Measurements from ENCODE around the gene PCOLCE2.
A peak's percentile ranks its signal among the peaks of the same experiment; 100 is the strongest.

The PCOLCE2 gene

DNA sequence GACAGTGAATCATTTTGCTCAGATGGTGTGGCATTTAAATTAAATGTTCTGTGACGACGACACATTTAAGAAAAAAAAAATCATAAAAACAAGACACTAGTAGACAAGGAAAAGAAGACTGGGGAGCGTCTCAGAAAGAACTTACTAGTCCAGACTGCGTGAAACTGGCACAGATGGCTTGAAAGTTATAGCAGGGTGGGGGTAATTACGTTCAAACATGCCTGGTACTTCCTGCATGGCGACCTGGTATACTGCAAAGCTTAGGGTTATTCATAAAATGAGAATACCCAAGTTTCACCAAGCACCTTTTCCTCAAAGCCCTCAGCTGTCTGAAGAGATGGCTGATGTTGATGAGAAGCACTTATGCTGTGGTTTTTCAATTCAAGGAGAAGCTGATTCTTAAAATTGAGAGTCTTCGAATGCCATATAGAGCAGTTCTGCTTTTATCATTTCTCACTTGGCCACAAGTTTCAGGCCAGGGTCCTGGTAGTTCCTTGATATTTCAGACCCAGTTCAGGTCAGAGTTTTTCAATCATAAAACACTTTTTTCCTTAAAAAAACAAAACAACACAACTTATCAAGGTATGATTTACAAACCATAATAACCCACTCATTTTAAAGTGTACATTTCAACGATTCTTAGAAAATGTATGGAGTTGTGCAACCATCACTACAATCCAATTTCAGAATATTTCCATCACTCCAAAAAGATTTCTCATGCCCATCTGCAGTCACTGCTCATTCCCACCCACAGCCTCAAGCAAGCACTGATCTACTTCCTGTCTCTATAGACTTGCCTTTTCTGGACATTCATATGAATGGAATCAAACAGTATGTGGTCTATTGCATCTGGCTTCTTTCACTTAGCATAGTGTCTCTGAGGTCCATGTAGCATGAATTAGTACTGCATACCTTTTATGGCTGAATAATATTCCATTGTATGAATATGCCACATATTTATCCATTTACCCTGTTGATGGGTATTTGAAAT is 24.7 kb downstream of the PCOLCE2 start:
- no peak for DNase-seq
- TF ChIP-seq GATA1 (IDR thresholded peaks at IDR 0.05; ENCODE audit: low read depth, low read length) (no peak), POLR2A (IDR thresholded peaks at IDR 0.05; ENCODE audit: low read length) (no peak)

DNA sequence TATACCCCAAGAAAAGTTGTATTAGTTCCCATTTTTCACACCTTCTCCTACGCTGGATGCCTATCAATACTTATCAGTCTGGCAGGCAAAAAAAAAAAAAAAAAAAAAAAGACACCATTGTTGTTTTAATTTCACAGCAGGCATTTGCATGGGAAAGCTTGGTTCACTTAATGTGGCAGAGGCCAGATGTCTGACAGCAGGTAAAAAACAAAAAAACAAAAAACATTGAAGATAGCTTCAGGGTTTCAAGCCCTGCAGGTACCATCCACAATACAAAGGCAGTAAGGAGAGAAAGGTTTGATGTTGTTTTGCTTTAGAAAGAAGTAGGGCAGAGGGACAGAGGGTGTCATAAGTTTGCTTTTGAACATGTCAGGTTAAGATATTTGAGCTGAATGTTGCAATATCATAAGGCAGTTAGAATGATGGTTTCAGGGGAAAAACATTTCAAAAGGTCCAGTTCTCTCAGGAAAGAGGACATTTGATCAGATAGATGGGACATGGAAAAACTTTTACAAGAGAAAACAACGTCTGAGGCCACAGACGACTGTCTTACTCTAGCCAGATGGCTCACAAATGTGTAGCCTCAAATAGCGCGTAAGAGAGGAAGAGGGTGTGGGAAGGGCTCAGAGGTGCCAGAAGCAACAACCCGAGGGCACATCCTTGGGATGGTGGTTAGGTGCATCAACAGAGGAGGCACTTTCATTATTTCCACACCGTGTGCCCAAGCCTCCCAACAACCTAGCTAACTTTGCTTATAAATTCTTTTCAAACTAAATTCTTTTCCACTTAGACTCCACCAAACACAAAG is 25.7 kb downstream of the PCOLCE2 start:
- TF ChIP-seq POLR2A (IDR thresholded peaks at IDR 0.05; ENCODE audit: low read length) (no peak), GATA1 (IDR thresholded peaks at IDR 0.05; ENCODE audit: low read depth, low read length) (no peak)
- no peak for DNase-seq

DNA sequence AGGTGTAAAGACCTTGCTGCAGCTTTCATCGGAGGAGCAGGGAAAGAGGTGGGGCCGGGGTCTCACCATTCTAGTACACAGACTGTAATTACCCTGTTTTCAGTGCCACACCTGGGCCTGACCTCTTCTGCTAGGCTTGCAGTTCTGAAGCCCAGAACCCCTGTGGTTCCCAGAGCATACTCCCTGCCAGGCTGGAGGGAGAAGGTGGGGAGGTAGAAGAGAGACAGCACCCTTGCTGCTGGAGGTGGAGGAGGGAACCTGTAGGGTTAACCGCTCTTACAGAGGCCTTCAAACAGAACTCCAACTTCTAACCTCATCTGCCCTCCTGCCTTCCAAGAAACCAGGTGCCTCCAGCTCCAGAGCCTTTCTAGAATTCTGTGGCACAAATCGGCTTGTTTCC is 27.0 kb downstream of the PCOLCE2 start:
- no peak for TF ChIP-seq POLR2A (IDR thresholded peaks at IDR 0.05; ENCODE audit: low read length)
- no peak for TF ChIP-seq GATA1 (IDR thresholded peaks at IDR 0.05; ENCODE audit: low read depth, low read length)
- DNase-seq = no peak

DNA sequence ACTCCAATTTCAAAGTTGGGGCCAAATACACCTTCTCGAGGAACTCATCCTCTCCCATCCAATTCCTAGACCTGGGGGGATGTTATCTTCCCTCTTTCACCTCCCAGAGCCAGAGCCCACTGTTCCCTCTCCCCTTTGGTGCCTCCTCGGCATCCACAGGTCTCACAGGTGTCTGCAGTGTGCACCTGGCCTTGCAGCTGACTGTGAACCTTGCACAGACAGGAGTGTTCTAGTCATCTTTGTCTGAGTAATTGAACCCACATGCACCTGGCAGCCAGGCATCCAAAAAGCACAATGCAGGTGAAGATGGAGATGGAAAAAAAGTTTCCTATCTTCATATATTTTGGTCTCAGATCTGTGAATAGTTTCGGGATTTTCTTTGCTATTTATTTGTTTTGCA is 30.8 kb downstream of the PCOLCE2 start:
- DNase-seq = no peak
- no peak for TF ChIP-seq POLR2A (IDR thresholded peaks at IDR 0.05; ENCODE audit: low read length)

DNA sequence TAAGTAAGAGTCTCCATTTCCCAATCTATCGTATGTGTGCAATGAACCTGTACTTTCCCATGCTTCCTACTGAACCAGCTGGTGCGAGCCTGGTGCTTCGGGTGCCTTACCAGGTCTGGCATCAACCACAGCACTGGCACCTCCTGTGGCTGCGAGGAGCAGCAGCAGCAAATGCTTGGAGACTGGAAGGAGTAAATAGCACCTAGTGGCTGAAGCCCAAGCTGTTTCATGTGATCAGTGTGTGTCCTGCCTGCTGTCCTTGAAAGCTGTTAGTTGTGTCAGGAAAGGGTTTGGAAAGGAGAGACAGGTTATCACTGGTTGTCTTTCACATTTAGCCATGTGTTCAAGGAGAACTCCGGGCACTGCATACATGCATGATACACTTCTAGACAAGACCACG is 31.8 kb downstream of the PCOLCE2 start:
- DNase-seq = peak; percentile 7 to 24
- TF ChIP-seq GATA1 (IDR thresholded peaks at IDR 0.05; ENCODE audit: low read depth, low read length) (no peak), POLR2A (IDR thresholded peaks at IDR 0.05; ENCODE audit: low read length) (no peak)

DNA sequence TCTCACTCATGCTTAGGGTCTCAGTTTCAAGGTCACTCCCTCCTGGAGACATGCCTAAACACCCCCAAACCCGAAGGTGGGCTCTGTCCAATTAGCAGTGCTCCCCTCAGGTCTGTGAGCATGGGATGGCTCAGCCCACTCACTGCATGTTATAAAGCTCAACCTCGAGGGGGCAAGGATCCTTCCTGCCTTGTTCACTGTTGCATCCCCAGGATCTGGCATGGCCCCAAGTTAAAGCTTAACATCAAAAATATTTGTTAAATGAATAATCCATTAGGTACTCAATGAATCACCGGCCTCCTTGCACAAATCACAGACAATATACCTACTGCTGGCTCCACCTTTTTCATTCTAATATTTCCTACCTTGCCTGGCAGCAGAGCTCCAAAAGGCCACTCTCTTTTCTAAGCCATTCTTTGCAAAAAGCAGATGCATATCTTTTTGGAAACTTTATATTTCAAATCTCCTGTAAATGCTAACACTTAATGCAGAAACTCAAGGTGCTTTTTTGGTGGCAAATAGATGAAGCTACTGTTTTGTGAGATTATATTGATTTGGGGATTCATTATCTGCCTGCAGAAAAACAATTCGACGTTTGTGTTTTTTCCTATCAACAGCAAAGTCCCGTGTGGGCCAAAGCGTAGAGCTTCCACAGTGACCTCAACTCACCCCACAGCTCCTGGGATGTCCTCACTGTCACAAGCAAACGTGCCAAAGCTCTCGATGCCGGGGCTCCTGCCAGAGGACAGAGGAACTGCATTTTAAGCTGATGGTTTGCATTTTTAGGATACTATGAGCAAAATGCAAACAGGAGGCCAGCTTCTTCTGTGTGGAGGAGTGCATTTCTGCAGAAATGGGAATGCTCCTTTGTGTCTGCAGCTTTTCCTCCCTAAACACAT is 35.4 kb downstream of the PCOLCE2 start:
- TF ChIP-seq GATA1 (IDR thresholded peaks at IDR 0.05; ENCODE audit: low read depth, low read length) = no peak
- no peak for TF ChIP-seq POLR2A (IDR thresholded peaks at IDR 0.05; ENCODE audit: low read length)
- no peak for DNase-seq

DNA sequence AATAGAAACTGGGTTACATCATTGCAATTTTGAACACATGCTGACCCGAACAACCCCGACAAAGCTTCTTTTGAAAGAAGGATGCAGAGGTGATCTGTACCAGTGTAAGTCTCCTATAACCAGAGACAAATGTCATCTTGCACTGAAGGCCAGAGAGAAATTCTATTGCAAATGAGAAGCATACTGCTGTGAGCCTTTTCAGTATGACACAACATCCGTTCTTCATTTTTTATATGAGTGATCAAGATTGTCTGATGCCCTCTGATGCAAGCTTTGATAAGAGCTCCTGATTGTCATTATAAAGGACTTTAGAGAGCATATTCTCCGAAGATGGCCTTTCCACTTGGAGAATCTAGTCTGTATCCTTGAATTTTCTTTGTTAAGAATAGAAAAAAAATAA is 36.9 kb downstream of the PCOLCE2 start:
- TF ChIP-seq GATA1 (IDR thresholded peaks at IDR 0.05; ENCODE audit: low read depth, low read length) (no peak), POLR2A (IDR thresholded peaks at IDR 0.05; ENCODE audit: low read length) (no peak)
- no peak for DNase-seq

DNA sequence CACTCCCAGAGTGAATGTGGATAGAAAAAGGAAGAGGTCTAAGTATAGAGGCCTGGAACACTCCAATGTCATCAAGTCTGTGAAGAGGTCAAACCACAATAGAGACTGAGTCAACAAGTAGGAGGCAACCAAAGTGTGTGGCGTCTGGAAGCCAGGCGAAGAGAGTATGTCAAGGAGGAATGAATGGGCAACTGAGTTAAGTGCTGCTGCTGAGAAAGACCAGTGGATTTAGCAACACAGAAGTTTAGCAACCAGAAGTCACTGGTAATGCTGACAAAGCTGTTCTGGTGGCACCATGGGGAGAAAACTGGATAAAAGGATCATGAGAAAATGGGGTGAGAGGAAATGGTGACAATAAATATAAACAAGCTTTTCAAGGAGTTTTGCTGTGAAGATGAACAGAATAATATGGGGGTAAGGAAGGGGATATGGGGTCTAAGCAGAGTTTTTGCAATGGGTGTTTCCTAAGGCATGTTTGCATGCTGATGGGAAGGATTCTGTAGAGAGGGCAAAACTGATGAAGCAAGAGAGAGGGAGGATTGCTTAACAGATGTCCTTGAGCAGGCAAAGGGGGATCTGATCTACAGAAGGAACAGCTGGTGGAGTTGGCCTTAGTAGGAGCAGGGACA is 38.4 kb downstream of the PCOLCE2 start:
- DNase-seq = peak in 1 of 2 experiments; percentile 19
- no peak for TF ChIP-seq GATA1 (IDR thresholded peaks at IDR 0.05; ENCODE audit: low read depth, low read length)
- TF ChIP-seq POLR2A (IDR thresholded peaks at IDR 0.05; ENCODE audit: low read length) = no peak

DNA sequence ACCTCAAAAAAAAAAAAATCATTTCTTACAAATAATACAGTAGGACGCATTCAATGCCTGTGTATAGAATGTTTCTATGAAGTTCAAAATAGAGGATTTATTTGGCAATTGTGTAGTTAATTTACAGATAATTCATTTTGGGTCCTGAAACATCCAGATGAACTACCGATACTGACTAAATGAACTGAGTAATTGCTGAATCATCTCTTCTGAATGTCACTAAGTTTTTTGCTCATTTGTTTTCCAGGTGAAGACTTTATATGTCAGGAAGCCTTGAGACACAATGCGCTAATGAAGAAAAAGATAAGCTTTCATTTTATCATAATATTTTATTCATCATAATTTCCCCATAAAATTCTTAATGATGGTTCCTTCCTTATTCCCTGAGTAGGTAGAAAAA is 39.7 kb downstream of the PCOLCE2 start:
- TF ChIP-seq GATA1 (IDR thresholded peaks at IDR 0.05; ENCODE audit: low read depth, low read length) (no peak), POLR2A (IDR thresholded peaks at IDR 0.05; ENCODE audit: low read length) (no peak)
- no peak for DNase-seq

DNA sequence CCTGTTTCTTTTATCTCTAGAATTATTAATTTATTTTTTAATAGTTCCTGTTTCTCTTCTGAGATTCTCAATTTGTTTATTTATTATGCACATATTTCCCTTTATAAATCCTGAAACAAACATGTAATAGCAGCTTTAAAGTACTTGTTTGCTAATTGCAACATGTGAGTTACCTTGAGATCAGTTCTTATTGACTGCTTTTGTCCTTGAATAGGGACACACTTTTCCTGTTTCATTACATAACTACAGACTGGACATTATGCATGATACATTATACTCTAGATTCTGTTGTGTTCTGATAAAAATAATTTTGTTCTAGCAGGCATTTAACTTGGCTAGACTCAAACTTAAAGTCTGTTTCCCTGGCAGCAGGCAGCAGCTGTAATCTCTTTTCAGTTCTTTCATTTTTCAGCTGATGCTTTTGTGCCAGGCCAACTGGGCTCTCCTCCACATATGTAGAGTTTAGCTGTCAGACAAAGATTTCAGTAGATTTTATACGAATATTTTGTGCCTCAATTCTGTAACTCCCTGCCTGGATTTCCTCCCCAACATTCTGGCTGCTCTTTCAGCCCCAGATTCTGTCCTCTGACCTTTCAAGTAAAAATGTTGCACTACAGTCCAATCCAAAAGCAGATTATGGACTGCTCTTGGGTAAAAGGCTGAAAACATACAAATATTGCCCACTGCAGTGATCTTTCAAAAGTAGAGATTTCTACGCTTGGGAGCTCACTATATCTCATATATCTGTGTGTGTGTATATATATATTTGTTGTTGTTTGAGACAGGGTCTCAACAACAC is 41.9 kb downstream of the PCOLCE2 start:
- DNase-seq = no peak

DNA sequence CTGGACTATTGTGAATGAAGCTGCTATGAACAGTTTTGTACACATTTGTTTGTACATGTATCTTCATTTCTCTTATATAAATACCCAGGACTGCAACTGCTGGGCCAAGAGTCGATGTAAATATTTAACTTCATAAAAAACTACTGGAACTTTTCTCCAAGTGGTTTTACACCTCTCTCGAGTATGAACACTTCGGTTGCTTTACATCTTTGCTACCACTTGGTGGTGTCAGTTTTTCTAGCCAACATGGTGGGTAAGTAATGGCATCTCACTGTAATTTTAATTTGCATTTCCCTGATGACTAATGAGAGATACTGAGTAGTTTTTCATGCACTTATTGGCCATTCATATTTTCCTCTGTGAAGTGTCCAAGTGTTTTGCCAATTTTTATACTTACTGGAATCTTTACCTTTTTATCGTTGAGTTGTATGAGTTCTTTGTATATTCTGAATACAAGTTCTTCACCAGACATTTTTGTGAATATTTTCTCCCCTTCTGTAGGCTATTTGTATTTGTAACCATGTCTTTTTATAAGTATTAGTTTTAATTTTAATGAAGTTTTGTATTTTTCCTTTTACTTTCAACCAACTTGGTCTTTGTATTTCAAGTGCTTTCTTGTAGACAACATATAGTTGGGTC is 44.4 kb downstream of the PCOLCE2 start:
- no peak for TF ChIP-seq POLR2A (IDR thresholded peaks at IDR 0.05; ENCODE audit: low read length)
- peak; percentile 52 to 66 for DNase-seq

More for the DNA sequence above, 41.9 kb downstream of the PCOLCE2 start:
- no peak for TF ChIP-seq POLR2A (IDR thresholded peaks at IDR 0.05; ENCODE audit: low read length)
- no peak for TF ChIP-seq GATA1 (IDR thresholded peaks at IDR 0.05; ENCODE audit: low read depth, low read length)

DNA sequence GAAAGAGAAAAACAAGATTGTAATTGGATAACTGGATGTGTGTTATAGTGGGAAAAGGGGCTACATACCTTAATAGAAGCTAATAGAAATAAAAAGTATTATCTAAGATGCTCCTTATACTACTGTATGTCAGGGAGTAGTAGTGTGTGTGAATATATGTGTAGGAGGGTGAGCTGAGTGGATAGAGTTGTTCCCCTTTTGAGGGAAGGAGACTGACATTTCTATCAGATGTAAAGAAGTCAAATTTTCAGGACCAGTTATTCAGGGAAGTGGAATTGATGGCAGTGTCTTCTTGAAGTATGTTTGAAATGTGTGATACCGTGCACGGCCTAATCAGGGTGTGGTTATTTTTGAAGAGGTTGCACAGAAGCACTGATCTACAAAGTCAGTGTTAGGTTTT is 49.1 kb downstream of the PCOLCE2 start:
- no peak for TF ChIP-seq POLR2A (IDR thresholded peaks at IDR 0.05; ENCODE audit: low read length)
- TF ChIP-seq GATA1 (IDR thresholded peaks at IDR 0.05; ENCODE audit: low read depth, low read length) = no peak
- DNase-seq = no peak

Data from erythroblast (primary cell).